Glomerular visceral epithelial cell (primary cell): ENCODE data around the gene SLCO1B1.
"Not testable (repeated sequence)": the region's sequence is repeated elsewhere in the genome, so short reads cannot be mapped to it uniquely, and the experiment has no call there.

Source experiments
- DNase-seq: peaks from one replicate; pipeline ENCODE4 v3.0.0-alpha.2; 2016; ENCODE audit errors: extremely low spot score

SLCO1B1 gene, protein sequence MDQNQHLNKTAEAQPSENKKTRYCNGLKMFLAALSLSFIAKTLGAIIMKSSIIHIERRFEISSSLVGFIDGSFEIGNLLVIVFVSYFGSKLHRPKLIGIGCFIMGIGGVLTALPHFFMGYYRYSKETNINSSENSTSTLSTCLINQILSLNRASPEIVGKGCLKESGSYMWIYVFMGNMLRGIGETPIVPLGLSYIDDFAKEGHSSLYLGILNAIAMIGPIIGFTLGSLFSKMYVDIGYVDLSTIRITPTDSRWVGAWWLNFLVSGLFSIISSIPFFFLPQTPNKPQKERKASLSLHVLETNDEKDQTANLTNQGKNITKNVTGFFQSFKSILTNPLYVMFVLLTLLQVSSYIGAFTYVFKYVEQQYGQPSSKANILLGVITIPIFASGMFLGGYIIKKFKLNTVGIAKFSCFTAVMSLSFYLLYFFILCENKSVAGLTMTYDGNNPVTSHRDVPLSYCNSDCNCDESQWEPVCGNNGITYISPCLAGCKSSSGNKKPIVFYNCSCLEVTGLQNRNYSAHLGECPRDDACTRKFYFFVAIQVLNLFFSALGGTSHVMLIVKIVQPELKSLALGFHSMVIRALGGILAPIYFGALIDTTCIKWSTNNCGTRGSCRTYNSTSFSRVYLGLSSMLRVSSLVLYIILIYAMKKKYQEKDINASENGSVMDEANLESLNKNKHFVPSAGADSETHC

GRCh38 chr12:21130998-21131397, at the start of gene SLCO1B1:
Gene SLCO1B1, plus strand, starts transcription at chr12:21131194. Its CDS starts 10,381 bp downstream, at chr12:21141575.
- no peak for DNase-seq

- not testable (repeated sequence) for DNase-seq
Measured at GRCh38 chr12:21084753-21085152, 46.2 kb upstream of the SLCO1B1 start.

GRCh38 chr12:21111732-21112131, 19.3 kb upstream of the SLCO1B1 start:
- no peak for DNase-seq

DNA sequence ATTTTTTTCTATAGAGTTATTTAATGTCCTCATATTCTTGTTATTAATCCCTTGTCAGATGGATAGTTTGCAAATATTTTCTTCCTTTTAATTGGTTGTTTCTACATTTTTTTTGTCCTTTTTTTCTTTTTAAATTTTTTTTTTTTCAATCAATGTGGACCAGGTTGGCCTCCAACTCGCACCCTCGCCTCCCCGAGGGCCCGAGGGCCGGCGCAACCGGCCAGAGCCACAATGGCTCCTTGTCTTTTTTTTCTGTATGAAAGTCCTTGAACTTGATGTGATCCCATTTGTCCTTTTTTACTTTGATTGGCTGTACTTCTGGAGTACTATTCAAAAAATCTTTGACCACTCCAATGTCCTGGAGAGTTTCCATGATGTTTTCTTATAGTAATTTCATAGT, 17.7 kb upstream of the SLCO1B1 start:
- no peak for DNase-seq

- DNase-seq, result no peak
Measured at GRCh38 chr12:21117995-21118394, 13.0 kb upstream of the SLCO1B1 start.

- no peak for DNase-seq
Measured at GRCh38 chr12:21118760-21119159, 12.2 kb upstream of the SLCO1B1 start.

- no peak for DNase-seq
Measured at GRCh38 chr12:21129351-21129750, 1.6 kb upstream of the SLCO1B1 start.

GRCh38 chr12:21129906-21130305, 1.1 kb upstream of the SLCO1B1 start:
- no peak for DNase-seq

DNA sequence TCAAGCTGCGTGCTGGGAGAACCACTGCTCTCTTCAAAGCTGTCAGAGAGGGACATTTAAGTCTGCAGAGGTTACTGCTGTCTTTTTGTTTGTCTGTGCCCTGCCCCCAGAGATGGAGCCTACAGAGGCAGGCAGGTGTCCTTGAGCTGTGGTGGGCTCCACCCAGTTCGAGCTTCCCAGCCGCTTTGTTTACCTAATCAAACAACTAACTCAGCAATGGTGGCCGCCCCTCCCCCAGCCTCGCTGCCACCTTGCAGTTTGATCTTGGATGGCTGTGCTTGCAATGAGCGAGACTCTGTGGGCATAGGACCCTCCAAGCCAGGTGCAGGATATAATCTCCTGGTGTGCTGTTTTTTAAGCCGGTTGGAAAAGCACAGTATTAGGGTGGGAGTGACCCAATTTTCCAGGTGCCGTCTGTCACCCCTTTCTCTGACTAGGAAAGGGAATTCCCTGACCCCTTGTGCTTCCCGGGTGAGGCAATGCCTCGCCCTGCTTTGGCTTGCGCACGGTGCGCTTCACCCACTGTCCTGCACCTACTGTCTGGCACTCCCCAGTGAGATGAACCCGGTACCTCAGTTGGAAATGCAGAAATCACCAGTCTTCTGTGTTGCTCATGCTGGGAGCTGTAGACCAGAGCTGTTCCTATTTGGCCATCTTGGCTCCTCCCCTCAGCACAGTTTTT, 6.5 kb downstream of the SLCO1B1 start:
- DNase-seq, result not testable (repeated sequence)

DNA sequence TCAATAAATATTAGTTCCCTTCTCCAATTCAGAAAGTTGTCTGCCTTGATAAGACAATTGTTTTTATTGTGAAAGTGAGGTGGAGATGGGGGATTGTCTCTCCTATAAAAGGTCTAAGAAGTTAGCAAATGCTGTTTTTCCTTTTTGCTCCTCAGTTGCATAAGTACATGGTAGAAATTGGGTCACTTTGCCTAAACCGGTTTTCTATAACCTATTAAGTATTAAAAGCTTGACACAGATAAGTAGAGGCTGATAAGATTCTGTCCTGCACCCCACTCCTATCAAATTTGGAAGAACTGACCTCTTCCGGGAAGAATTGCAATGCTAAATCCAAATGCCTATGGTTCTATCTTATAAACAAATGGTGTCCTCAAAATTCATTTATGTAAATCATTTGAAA, 7.0 kb downstream of the SLCO1B1 start:
- no peak for DNase-seq

DNA sequence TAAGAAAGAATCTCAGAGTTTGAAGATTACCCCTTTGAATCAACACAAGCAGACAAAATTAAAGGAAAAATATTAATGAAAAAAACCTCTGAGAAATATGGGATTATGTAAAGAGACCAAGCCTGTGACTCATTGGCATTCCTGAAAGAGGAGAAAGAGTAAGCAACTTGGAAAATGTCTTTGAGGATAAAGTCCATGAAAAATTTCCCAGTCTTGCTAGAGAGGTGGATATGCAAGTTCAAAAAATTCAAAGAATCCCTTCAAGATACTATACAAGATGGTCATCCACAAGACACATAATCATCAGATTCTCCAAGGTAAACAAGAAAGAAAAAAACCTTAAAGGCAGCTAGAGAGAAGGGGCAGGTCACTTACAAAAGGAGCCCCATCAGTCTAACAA, 13.3 kb downstream of the SLCO1B1 start:
- DNase-seq, result no peak

DNA sequence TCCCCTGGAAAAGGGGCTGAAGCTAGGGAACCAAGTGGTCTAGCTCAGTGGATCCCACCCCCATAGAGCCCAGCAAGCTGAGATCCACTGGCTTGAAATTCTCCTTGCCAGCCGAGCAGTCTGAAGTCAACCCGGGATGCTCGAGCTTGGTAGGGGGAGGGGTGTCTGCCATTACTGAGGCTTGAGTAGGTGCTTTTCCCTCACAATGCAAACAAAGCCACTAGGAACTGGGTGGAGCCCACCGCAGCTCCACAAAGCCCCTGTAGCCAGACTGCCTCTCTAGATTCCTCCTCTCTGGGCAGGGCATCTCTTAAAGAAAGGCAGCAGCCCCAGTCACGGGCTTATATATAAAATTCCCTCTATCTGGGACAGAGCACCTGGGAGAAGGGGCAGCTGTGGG, 18.9 kb downstream of the SLCO1B1 start:
- not testable (repeated sequence) for DNase-seq

- DNase-seq, result no peak
Measured at GRCh38 chr12:21151184-21151583, 20.2 kb downstream of the SLCO1B1 start.

DNA sequence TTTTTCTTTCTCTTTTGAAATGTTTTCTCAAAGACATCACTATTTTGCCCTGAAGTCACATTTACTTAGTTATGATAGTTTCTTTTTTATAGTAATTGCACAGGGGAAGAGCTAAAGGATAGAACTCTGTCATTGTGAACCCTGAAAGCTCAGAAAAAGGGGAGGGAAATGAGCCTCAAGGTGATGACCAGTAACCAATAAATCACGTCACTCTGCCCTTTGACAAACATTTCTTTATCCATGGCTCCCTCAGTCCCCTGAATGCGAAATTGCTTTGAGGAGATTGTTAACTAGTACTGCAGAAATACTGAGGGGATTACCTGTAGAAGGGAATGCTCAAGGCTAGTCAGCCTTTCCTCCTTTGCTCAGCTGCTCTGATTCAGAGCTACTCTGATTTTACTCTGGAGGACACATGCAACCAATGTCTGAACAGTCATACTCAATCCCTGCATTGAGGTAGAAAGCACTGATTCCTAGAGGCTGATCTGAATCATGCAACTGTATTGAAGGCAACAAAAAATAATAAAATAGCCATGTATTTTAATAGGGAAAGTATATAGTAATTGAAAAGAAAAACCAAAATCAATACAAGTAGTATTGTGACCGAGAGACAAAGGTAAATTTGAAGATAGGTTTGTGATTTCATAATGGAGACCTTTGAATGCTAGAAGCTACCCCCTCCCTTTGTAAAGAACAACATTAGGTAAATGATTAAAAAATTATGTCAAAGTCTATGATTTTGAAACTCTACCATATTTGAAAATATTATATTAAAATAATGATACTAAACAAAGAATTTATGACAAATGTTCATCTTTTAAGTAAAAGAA, 24.7 kb downstream of the SLCO1B1 start:
- no peak for DNase-seq

DNA sequence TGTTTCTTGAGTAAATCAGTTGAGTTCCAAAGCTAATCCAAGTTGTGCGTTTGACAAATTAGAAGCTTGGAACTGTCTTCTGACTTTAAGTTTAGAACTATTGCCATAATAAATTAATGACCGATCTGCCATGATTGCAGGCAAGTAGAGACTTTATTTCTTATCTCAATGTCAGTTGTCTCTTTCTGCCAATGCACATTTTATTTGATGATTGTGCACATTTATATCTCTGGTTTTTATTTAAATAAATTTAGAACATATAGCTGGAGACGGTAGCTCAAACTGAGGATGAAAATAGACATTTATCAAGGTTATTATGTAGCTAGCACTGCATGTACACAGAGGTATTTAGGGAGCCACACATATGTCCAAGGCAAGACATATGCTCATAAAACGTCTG, 34.1 kb downstream of the SLCO1B1 start:
- no peak for DNase-seq

- peak; percentile 44 for DNase-seq
Measured at GRCh38 chr12:21169878-21170472, 39.0 kb downstream of the SLCO1B1 start.

GRCh38 chr12:21172079-21172478, 41.1 kb downstream of the SLCO1B1 start:
- DNase-seq, result no peak

DNA sequence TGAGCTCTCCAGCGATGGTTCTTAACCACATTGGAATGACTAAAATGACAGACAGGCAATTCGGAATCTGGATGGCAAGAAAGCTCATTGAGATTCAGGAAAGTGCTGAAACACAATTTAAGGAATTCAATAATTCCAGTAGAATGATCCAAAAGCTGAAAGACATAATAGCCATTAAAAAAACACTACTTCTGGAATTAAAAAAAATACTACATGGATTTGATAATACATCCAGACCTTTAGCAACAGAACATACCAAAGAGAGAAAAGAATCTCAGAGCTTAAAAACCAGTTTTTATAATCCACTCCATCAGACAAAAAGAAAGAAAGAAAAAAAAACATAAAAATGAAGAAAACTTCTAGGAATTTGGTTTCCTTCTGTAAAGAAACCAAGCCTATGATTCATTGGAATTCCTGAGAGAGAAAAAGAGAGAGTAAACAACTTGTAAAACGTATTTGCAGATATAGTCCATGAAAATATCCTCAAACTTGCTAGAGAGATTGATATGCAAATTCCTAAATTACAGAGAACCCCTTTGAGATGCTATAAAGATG, 52.8 kb downstream of the SLCO1B1 start:
- DNase-seq, result no peak

GRCh38 chr12:21190016-21190415, 59.0 kb downstream of the SLCO1B1 start:
- DNase-seq, result no peak

DNA sequence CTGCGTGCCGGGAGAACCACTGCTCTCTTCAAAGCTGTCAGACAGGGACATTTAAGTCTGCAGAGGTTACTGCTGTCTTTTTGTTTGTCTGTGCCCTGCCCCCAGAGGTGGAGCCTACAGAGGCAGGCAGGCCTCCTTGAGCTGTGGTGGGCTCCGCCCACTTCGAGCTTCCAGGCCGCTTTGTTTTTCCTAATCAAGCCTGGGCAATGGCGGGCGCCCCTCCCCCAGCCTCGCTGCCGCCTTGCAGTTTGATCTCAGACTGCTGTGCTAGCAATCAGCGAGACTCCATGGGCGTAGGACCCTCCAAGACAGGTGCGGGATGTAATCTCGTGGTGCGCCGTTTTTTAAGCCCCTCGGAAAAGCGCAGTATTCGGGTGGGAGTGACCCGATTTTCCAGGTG, 83.4 kb downstream of the SLCO1B1 start:
- DNase-seq, result not testable (repeated sequence)

DNA sequence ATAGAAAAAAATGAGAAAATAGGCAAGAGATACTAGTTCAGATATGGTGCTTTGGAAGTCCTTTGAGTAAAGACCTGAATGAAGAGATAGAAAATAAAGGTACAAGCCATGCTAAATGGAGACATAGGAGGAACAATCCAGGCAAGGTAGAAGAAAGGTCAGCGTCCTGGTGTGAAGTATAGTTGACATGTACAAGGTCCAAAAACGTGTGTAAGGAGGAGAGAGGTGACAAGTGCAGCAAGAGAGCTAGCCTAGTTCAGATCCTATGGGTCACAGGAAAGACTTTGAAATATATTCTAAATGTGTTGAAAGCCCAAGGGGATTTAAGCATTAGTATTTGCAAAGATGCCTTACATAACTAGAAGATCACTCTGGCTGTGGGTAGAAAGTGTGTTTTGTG, 88.2 kb downstream of the SLCO1B1 start:
- DNase-seq, result no peak
